ENCODE data around the gene KCTD5. TPM values are rescaled to one million over a fixed set of nuclear protein-coding genes. Genes with fewer than 3 reads are reported as not detected.

The KCTD5 gene
- total RNA-seq, 4 donors from 2014 or later = 15.1 to 31.1 (median 19.5) TPM

GRCh38 chr16:2752035-2752849, 69.9 kb downstream of the KCTD5 start, which contains the start of gene SRRM2:
Gene SRRM2 (plus strand): TSS chr16:2752638. CDS start chr16:2756365, 3,727 bp downstream.
- no CpG with 5 or more reads among the region's 99 CpGs for WGBS, 2 donors (ENCODE audit: low coverage in 1 of 2)
- Histone ChIP-seq H3K27me3 (no peaks in the 10 kb centered on the region), H3K36me3 (peaks cover 0 to 10% of the 10 kb centered on the region in 2 donors), H3K27ac (peak within 1 kb of the TSS; percentile 94 to 100 (median 97)), H3K4me1 (peaks cover 0 to 48% (median 23%) of the 10 kb centered on the region in 3 donors), H3K4me3 (peak within 1 kb of the TSS; percentile 62 to 89), H3K9me3 (no peaks in the 10 kb centered on the region)
- peak; percentile 98 for ATAC-seq
- peak; percentile 96 for TF ChIP-seq POLR2AphosphoS5 (IDR thresholded peaks at IDR 0.05)
- TF ChIP-seq CTCF (IDR thresholded peaks at IDR 0.05) = peak in 1 of 4 experiments; percentile 17
- no peak for TF ChIP-seq EP300 (IDR thresholded peaks at IDR 0.05)
- peak; percentile 98 for TF ChIP-seq POLR2A (IDR thresholded peaks at IDR 0.05)

GRCh38 chr16:2752850-2753732, 70.8 kb downstream of the KCTD5 start:
- peaks cover 0 to 18% of the 10 kb centered on the region in 2 donors for H3K36me3 ChIP-seq
- peaks cover 0 to 56% (median 27%) of the 10 kb centered on the region in 3 donors for H3K4me1 ChIP-seq

GRCh38 chr16:2753733-2754020, 71.4 kb downstream of the KCTD5 start:
- H3K27ac ChIP-seq = peak overlapping the region in 3 of 4 donors; percentile 96 to 100 (median 98)
- H3K4me1 ChIP-seq = peaks cover 0 to 61% (median 27%) of the 10 kb centered on the region in 3 donors
- TF ChIP-seq POLR2A (IDR thresholded peaks at IDR 0.05) (no peak), POLR2AphosphoS5 (IDR thresholded peaks at IDR 0.05) (no peak)
- no peaks in the 10 kb centered on the region for H3K9me3 ChIP-seq
- H3K27me3 ChIP-seq = no peaks in the 10 kb centered on the region
- H3K4me3 ChIP-seq = peak overlapping the region; percentile 62 to 89
- ATAC-seq = no peak
- peaks cover 3 to 24% of the 10 kb centered on the region in 2 donors for H3K36me3 ChIP-seq
- 0 to 1% methylated on average over 7 of the region's 7 CpGs for WGBS, 2 donors (ENCODE audit: low coverage in 1 of 2)

More at GRCh38 chr16:2752850-2753732, 70.8 kb downstream of the KCTD5 start:
- H3K4me3 ChIP-seq = peak overlapping the region; percentile 62 to 89
- peak overlapping the region; percentile 94 to 100 (median 97) for H3K27ac ChIP-seq
- H3K9me3 ChIP-seq = no peaks in the 10 kb centered on the region
- TF ChIP-seq EP300 (IDR thresholded peaks at IDR 0.05) (no peak), CTCF (IDR thresholded peaks at IDR 0.05) (no peak), POLR2A (IDR thresholded peaks at IDR 0.05) (no peak), POLR2AphosphoS5 (IDR thresholded peaks at IDR 0.05) (no peak)
- ATAC-seq = peak; percentile 87
- H3K27me3 ChIP-seq = no peaks in the 10 kb centered on the region
- WGBS, 2 donors (ENCODE audit: low coverage in 1 of 2) = 1% methylated on average over 10 to 17 of the region's 82 CpGs

- no peak overlapping the region for H3K27ac ChIP-seq
- peaks cover 0 to 74% (median 27%) of the 10 kb centered on the region in 3 donors for H3K4me1 ChIP-seq
Measured at GRCh38 chr16:2755158-2755557, 72.8 kb downstream of the KCTD5 start.

More at GRCh38 chr16:2755158-2755557, 72.8 kb downstream of the KCTD5 start:
- no peak for ATAC-seq
- TF ChIP-seq POLR2AphosphoS5 (IDR thresholded peaks at IDR 0.05) = no peak
- TF ChIP-seq POLR2A (IDR thresholded peaks at IDR 0.05) = no peak
- TF ChIP-seq EP300 (IDR thresholded peaks at IDR 0.05) = no peak
- TF ChIP-seq CTCF (IDR thresholded peaks at IDR 0.05) = no peak
- peak overlapping the region; percentile 6 to 89 for H3K4me3 ChIP-seq
- H3K27me3 ChIP-seq = no peaks in the 10 kb centered on the region
- 3 to 16% methylated on average over 3 of the region's 3 CpGs for WGBS, 2 donors (ENCODE audit: low coverage in 1 of 2)
- peaks cover 13 to 39% of the 10 kb centered on the region in 2 donors for H3K36me3 ChIP-seq
- H3K9me3 ChIP-seq = no peaks in the 10 kb centered on the region

Data from gastroesophageal sphincter (tissue), 4 donors.